GM18507 (cell line): ENCODE results near the gene ACTL7A.

Experiments used
- DNase-seq: peaks from one replicate; pipeline ENCODE4 v3.0.0; 2011; ENCODE audit warnings: low read depth; ENCODE audit not compliant: insufficient read length; ENCODE audit errors: extremely low spot score
- FAIRE-seq: peaks from 2 replicates; lab custom pipeline; 2011; peaks lifted over from hg19 to GRCh38; lab: Jason Lieb, UNC

Gene ACTL7A

GRCh38 chr9:108904161-108904560 is 42.1 kb downstream of the ACTL7A start:
- DNase-seq = no peak
- FAIRE-seq = no peak

GRCh38 chr9:108905494-108905893 is 43.4 kb downstream of the ACTL7A start:
- no peak for FAIRE-seq
- DNase-seq = no peak

- no peak for DNase-seq
- FAIRE-seq = no peak
Observed at GRCh38 chr9:108910402-108910801, 48.3 kb downstream of the ACTL7A start.

GRCh38 chr9:108910914-108911313 is 48.8 kb downstream of the ACTL7A start:
- FAIRE-seq = no peak
- DNase-seq = no peak

GRCh38 chr9:108911820-108912219 is 49.8 kb downstream of the ACTL7A start:
- no peak for DNase-seq
- FAIRE-seq = no peak
